Astrocyte of the spinal cord (primary cell): Measurements from ENCODE around the gene ERGIC2.
"Not testable (repeated sequence)": the region's sequence is repeated elsewhere in the genome, so short reads cannot be mapped to it uniquely, and the experiment has no call there.

Experiments used
- DNase-seq: peaks from one replicate; pipeline ENCODE4 v3.0.0; 2011; ENCODE audit warnings: low read depth, low spot score
- H3K4me3 ChIP-seq: 2 replicates; pipeline ENCODE4 v1.5.1; 2011; ENCODE audit warnings: low read depth, mild to moderate bottlenecking, low read length, moderate library complexity
- CTCF ChIP-seq: IDR thresholded peaks from 2 replicates; pipeline ENCODE4 v1.5.1; 2012; ENCODE audit warnings: low read depth, mild to moderate bottlenecking, low read length, inconsistent platforms
- in situ Hi-C: cut with HindIII; loops from 2 replicates; pipeline ENCODE4 v1.10.0; 2017; ENCODE audit warnings: low sequenced_read_pairs

ERGIC2 gene

GRCh38 chr12:29398495-29398894 is 17.5 kb upstream of the ERGIC2 start:
- DNase-seq: no peak
- TF ChIP-seq CTCF: no peak
- no peak overlapping the region for H3K4me3 ChIP-seq
- in situ Hi-C loops: no loop called here

GRCh38 chr12:29396774-29397173 is 15.8 kb upstream of the ERGIC2 start:
- H3K4me3 ChIP-seq: no peak overlapping the region
- no peak for DNase-seq
- TF ChIP-seq CTCF: no peak
- in situ Hi-C loops: no loop called here

GRCh38 chr12:29395356-29395755 is 14.4 kb upstream of the ERGIC2 start:
- in situ Hi-C loops: no loop called here
- TF ChIP-seq CTCF: no peak
- no peak for DNase-seq
- no peak overlapping the region for H3K4me3 ChIP-seq

- DNase-seq, H3K4me3 ChIP-seq, in situ Hi-C loops: not testable (repeated sequence)
Measured at GRCh38 chr12:29390419-29390818, 9.4 kb upstream of the ERGIC2 start.

GRCh38 chr12:29389295-29389919 is 8.4 kb upstream of the ERGIC2 start:
- in situ Hi-C loops: no loop called here

GRCh38 chr12:29386084-29386680 is 5.2 kb upstream of the ERGIC2 start:
- DNase-seq, H3K4me3 ChIP-seq, in situ Hi-C loops: not testable (repeated sequence)

More at GRCh38 chr12:29389295-29389919, 8.4 kb upstream of the ERGIC2 start:
- no peak for DNase-seq
- no peak overlapping the region for H3K4me3 ChIP-seq
- TF ChIP-seq CTCF: no peak

GRCh38 chr12:29385194-29385593 is 4.2 kb upstream of the ERGIC2 start:
- H3K4me3 ChIP-seq, in situ Hi-C loops, DNase-seq: not testable (repeated sequence)

GRCh38 chr12:29382251-29382650 is 1.3 kb upstream of the ERGIC2 start:
- in situ Hi-C loops: no loop called here
- DNase-seq: no peak
- TF ChIP-seq CTCF: no peak
- H3K4me3 ChIP-seq: no peak overlapping the region
